ENCODE measurements around the gene CD247.

Gene CD247

DNA sequence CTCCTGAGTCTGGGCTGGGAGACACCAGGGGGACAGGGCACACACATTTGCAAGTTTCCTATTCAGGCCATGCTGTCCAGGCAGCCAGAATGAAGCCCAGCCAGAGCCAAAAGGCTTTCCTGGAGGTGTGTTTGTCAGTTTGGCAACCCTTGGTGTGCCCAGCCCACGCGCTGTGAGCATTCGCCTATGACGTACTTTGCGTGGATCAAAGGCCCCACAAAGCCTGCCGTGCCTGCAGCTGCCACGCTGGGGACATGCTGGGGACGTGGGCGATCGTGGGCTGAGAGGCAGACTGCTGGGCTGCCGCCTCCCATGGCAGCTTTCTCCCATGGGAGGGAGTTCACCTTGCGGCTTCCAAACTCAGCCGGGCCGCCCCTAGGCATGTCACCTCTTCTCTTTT lies 57.5 kb downstream of the CD247 start:
- DNase-seq (ENCODE audit: low read depth), result no peak
- no peak overlapping the region for H3K4me3 ChIP-seq (ENCODE audit: low read depth, low read length)
- TF ChIP-seq, protein P1, sequence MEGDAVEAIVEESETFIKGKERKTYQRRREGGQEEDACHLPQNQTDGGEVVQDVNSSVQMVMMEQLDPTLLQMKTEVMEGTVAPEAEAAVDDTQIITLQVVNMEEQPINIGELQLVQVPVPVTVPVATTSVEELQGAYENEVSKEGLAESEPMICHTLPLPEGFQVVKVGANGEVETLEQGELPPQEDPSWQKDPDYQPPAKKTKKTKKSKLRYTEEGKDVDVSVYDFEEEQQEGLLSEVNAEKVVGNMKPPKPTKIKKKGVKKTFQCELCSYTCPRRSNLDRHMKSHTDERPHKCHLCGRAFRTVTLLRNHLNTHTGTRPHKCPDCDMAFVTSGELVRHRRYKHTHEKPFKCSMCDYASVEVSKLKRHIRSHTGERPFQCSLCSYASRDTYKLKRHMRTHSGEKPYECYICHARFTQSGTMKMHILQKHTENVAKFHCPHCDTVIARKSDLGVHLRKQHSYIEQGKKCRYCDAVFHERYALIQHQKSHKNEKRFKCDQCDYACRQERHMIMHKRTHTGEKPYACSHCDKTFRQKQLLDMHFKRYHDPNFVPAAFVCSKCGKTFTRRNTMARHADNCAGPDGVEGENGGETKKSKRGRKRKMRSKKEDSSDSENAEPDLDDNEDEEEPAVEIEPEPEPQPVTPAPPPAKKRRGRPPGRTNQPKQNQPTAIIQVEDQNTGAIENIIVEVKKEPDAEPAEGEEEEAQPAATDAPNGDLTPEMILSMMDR (IDR thresholded peaks at IDR 0.05; ENCODE audit: low read depth, low read length, missing control alignments), result no peak
- in situ Hi-C loops (cut with HindIII; ENCODE audit: low sequenced_read_pairs), result no loop called here

DNA sequence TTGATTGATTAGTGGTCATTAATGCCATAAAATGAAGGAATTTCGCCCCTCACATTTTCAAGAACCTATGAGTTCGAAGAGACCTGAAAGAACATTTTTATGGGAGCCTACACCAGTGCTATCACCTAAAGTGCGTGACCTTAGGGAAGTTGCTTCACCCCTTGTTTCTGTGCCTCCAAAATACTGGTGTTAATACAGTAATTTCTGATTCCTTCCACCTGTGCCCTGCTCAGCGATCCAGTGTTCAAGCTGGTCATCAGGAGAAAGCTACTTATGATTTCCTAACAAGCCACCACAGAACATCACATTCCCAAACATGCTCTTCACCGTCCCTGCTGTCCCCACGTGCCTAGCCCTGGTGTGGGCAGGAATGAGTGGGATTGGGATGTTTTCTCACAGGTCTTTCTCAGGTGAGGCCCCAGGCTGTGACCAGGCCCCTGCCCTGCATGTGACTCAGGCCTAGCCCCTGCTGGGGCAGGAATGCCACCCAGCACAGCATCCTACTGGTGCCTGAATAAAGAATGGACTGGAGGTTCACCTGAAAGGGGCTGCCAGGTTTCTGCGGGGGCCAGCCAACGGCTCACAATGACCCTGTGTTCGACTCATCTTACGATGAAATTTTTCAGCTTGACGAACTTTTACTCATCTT lies 60.3 kb downstream of the CD247 start:
- H3K4me3 ChIP-seq (ENCODE audit: low read depth, low read length), result no peak overlapping the region
- no peak for DNase-seq (ENCODE audit: low read depth)
- in situ Hi-C loops (cut with HindIII; ENCODE audit: low sequenced_read_pairs), result no loop called here
- TF ChIP-seq, protein P1 (IDR thresholded peaks at IDR 0.05; ENCODE audit: low read depth, low read length, missing control alignments), result no peak

DNA sequence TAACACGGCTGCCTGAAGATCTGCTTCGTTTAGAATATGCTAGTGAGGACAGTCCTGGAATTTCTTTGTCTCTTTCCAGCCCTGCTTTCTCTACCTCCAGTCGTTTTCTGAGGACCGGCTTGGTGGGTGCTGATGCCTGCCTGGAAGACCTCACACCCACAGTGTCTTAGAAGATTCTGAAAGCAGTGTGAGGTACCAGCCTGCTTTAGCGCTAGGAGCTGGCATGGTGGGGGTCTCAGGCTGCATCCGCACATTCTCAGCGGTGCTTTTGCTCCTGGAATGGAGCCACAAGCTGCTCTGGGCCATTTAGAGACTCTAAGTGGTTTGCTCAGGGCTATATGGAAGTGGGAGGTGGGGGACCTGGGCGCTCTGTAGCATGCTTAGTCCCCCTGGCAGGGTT lies 61.4 kb downstream of the CD247 start:
- in situ Hi-C loops (cut with HindIII; ENCODE audit: low sequenced_read_pairs), result no loop called here
- TF ChIP-seq, protein P1 (IDR thresholded peaks at IDR 0.05; ENCODE audit: low read depth, low read length, missing control alignments), result no peak
- no peak overlapping the region for H3K4me3 ChIP-seq (ENCODE audit: low read depth, low read length)
- no peak for DNase-seq (ENCODE audit: low read depth)

DNA sequence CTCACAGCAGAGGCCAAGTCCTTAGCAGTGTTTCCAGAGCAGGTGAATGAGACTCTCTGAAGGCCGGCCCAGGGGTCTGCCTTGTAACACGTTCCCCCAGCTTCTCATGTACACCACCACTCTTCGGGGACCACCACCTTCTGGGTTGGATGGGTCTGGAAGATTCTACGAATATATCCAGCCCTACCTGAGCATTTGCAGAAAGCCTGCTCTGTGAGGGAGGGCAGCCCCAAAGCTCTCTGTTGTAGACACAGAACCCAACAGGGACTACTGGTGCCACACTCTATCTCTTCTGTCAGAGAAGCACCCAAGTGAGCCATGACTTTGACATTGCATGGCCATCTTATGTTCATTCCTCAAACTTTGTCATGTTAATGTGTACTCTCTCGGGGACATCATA lies 61.8 kb downstream of the CD247 start:
- in situ Hi-C loops (cut with HindIII; ENCODE audit: low sequenced_read_pairs), result no loop called here
- no peak for DNase-seq (ENCODE audit: low read depth)
- no peak overlapping the region for H3K4me3 ChIP-seq (ENCODE audit: low read depth, low read length)
- TF ChIP-seq, protein P1 (IDR thresholded peaks at IDR 0.05; ENCODE audit: low read depth, low read length, missing control alignments), result no peak

DNA sequence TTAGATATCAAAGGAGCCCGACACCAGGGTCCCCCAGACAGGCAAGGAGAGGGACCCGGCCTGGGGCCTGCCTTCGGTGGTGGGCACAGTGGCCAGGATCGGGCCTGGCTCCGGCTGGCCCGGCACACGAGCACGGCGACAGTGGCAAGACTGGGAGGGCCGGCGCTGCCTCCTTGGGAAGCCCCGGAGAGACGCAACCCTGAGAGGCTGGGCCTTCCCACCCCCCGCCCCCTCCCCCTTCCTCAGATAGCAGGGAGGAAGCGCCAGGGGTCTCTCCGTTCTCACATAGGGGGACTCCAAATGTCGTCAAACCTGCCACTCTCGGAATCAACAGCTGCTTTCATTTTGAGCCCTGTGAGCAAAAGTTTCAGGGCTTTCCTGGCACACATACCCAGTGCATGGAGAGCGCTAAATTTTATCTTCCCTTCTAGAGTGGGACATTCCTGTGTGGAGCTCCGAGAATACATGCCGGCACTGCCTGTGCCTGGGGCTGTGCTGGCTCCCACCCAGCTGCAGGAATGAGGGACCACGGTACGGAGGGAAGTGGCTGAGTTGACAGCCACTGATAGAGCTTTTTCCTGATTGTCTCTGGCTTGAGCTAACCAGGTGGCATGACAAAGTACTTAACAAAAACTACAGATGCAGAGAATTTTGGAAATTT lies 62.4 kb downstream of the CD247 start:
- in situ Hi-C loops (cut with HindIII; ENCODE audit: low sequenced_read_pairs), result no loop called here
- H3K4me3 ChIP-seq (ENCODE audit: low read depth, low read length), result peak overlapping the region; percentile 63
- TF ChIP-seq, protein P1 (IDR thresholded peaks at IDR 0.05; ENCODE audit: low read depth, low read length, missing control alignments), result no peak
- DNase-seq (ENCODE audit: low read depth), result no peak

DNA sequence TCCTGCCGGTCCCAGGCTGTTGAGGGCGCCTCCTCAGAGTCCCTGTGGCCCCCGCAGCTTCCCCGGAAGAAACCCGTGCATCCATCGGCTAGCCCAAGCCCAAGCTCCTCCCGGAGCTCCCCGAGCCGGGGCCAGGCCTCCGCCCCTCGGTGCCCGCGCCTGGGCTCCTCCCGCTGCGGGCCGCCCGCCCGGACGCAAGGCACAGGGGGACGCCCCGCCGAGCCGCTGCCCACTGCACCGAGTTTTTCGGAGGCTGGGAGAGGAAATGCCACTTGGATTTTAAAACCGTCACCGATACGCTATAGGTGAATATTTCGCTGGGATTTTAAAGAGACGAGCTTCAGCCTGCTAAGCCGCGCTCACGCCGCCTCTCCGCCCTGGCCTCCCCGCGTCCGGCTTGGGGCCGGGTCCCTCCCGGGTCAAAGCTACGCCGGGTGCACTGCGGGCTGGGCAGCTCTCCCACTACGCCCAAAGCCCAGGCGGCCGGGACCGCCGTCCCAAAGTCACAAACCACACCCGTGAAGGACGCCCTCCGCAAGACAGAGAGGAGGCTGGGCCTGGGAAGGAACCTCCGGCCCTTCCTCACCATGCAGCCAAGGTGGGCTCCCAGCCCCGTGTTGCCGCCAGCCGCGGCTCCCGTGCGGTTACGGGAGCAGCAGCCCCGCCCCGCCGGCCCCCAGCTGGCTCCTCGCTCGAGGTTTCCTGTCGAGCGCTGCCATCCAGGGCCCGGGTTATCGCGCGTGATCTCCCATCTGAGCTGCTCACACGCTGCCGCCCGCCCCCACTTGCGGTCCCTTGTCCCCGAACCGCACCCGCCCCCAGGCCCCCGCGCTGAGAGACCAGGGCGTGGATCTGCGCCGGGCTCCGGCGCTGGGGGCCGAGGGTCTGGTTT lies 63.2 kb downstream of the CD247 start:
- in situ Hi-C loops (cut with HindIII; ENCODE audit: low sequenced_read_pairs), result no loop called here
- no peak for DNase-seq (ENCODE audit: low read depth)
- peak overlapping the region; percentile 63 for H3K4me3 ChIP-seq (ENCODE audit: low read depth, low read length)
- TF ChIP-seq, protein P1 (IDR thresholded peaks at IDR 0.05; ENCODE audit: low read depth, low read length, missing control alignments), result no peak
